Ureter (tissue), 1 donor: Measurements from ENCODE around the gene OPN4. TPM values are rescaled to one million over a fixed set of nuclear protein-coding genes. Genes with fewer than 3 reads are reported as not detected.

ENCODE experiments used
- DNase-seq: peaks from one replicate; pipeline ENCODE4 v3.0.0-alpha.2; 2020; ENCODE audit warnings: low spot score
- total RNA-seq: library from RNA; stranded (reverse); gene quantifications from one replicate; pipeline ENCODE4 v1.2.4, GENCODE V29; 2023
- donor health status: DM: yes; HTN: yes; CAD: no.

OPN4 gene
- total RNA-seq, 1 donor from 2014 or later, result not detected

DNA sequence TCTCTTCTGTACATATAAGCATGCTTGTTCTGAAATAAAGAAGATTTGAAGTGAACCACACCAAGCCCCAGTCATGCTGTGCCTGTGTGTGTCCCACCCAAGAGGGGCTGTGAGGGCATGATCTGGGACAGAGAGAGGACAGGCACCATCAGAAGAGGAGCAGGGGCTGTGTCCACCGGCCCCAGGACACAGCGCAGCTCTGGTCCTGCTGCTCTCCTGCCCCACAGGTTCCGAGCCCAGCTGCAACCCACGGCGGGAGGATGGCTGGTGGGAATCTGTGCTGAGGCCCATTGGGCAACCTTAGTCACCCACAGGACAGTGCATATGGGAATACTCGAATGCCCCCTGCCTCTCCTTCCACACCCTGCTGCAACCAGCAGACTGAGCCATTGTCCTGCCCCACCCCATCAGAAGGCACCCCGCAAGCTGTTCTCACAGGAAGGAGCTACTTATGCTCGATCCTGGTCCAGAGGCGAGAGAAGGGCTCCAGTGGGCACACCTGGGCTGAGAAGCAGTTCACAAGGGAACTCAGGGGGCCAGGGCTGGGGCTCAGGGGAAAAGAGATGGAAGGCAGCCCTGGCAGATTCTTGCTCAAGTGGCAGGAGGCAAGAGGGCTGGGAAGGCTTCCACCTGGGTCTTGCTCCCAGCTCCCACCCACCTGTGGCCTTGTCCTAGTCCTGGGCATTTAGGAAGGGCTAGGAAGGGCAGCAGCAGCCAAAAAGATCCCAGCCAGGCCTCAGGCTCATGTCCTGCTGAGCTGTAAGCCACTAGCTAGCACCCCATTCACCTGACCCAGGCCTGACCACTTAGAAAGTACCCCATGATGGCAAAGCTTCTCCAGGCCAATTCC, 45.9 kb downstream of the OPN4 start:
- DNase-seq, result no peak

DNA sequence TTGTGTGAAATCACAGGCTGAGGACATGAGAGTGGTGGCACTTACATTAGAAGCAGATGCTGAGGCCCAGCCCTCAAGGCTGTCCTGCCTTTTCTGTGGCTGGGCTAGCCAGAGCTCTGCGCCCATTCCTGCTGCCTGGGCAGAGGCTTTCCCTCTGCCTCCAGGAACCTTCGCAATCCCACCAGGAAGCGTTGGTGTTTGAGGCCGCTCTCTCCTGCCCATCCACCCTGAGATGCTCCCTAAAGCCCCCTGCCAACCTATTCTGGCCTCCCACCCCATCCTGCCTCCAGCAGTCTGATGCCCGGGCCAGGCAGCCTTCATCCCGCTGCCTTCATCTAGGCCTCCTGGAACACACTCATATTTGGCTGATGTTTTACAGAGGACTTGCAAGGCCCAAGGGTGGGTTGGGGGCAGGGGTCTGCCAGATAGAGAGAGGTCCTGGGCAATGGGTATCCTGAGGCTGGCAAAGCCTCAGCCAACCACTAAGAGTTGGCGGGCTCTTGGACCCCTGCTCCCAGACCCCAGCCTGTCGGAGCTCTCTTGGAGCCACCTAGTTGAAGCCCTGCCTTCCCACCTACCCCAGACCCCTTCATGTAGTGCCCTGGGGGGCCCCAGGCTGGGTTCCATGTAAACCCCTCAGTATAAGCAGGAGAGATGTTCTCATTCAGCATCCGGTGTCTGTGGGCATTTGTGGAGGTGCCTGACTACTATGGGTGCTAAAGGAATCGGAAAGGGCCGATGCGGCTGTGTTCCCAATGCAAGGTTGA, 46.7 kb downstream of the OPN4 start:
- DNase-seq, result no peak

DNA sequence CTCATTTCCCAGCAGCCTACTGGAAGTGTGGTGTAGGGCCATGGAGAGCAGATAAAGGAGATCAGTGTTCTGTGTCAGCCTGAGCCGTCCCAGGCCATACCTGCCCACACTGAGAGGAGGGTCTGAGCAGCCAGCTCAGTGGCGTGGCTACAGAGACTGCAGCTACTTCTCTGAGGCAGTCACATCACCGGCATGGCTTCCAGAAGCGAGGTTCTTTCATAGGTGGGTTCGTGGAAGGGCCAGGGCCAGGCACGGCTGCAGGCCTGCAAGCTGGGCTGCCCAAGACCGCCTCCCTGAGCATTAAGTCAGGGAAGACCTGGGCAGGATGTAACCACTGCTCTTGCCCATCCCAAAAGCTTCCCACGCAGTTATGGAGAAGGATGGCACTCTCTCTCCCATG, 48.8 kb downstream of the OPN4 start:
- no peak for DNase-seq

DNA sequence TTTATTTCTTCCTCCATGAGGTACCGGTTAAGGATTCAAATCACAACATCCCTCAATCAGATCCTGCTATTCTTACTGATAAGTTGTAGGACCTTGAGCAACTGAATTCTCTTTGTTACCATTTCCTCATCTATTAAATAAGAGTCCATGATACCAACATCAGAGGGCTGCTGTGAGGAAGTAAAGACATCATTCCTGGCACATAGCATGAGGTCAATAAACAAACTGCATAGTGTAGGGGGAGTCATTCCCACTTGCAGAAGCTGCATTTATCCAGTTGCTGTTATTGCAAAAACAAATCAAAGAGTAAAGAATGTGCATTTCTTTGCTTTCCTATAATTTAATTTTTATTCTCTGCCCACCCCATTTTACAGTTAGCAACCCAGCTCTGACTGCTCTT, 50.8 kb downstream of the OPN4 start:
- no peak for DNase-seq

DNA sequence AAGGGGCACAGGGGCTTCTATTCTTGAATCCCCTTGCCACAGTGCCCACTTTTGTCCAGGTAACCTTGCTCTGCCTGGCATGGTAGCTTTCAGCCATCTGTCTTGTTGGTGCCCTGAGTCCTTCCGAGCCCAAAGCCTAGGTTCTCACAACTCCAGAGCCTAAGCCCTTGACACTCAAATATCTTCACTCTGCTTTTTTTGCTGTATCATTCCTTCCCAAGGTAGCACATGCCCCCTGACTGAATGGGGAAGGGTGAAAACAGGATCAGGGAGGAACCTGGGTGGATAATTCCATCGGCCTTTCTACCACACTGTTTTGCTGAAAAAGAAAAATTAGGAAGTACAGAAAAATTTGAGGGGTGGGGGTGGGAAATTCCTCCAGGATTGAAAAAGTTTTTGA, 51.6 kb downstream of the OPN4 start:
- no peak for DNase-seq

DNA sequence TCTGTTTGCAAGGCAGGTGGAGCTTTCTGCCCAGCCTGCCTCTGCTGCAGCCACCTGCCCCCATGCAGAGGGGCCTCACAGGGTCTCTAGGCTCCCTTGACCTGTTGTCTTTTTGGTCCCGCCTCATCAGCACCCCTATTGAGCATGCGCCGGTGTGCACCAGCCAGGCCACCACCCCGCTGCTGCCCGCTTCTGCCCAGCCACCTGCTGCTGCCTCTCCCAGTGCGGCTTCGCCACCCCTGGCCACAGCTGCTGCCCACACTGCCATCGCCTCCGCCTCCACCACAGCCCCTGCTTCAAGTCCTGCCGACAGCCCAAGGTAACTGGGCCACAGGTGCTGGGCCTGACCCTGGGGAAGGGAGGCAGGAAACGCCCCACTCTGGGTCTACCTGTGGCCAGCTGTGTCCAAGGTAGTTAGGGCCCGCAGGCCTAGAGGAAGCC, 52.1 kb downstream of the OPN4 start:
- DNase-seq, result no peak

DNA sequence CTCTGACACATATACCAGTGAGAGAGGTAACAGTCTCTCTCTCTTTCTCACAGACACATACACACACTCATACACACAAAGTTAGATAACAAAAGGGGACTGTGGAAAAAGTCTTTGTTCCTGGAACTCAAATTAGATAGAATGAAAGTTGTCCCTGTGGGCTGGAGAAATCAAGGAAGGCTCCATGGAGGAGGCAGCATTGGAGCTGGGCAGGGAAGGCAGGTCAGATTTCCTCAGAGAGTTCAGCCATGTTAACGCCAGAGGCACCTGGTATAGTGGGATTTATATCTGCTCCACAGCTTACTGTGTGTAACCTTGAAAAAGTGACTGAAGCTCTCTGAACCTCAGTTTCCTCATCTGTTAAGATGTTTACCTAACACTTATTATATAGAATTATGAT, 52.6 kb downstream of the OPN4 start:
- no peak for DNase-seq

DNA sequence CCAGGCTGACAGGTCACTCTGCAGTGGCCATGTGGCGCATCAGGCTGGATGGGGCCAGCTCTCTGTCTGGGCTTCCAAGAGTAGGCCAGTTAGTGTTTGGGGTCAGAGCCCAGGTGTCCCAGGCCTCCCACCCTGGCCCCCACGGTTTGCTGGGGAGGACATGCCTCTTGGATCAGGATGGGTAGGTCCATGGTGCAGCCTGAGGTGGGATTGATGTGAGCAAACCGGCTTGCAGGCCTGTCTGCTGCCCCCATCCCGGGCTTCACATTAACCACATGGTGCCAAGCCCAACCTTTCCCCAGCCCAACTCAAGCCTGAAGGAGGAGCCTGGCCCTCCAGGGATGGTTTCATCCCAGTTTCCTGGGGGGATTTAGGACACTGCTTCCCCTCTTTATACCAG, 53.2 kb downstream of the OPN4 start:
- DNase-seq, result no peak

DNA sequence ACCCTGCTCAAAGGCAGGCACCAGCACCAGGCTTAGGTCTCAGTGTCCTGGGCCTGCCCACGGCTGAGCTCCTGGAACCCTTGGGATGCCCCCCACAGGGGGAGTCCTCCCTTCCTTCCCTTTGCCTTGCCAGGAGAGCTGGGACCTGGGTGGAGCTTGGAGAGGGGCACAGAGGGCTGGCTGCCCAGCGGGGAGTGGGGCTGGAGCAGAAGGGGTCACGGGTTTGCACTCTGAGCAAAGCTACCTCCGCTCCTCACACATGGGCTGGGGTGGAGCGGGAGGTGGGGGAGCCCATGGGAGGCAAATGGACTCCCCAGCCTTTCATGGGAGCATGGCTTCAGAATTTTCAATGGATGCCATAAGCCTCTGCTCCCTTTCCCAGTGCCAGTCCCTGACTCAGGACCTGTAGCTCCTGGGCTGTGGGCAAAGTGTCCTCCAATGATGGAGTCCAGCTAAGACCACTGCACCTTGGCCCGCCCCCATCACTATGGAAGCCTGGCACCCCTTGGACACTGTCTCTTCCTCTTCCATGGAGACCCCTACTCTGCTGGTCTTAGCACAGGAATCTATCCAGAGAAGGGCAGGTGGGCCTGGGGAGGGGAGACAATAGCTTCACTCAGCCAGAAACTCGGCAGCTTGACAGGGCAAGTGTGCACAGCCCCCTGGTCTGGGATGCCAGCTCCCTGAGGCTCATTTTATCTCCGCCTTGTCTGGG, 53.9 kb downstream of the OPN4 start:
- DNase-seq, result no peak

DNA sequence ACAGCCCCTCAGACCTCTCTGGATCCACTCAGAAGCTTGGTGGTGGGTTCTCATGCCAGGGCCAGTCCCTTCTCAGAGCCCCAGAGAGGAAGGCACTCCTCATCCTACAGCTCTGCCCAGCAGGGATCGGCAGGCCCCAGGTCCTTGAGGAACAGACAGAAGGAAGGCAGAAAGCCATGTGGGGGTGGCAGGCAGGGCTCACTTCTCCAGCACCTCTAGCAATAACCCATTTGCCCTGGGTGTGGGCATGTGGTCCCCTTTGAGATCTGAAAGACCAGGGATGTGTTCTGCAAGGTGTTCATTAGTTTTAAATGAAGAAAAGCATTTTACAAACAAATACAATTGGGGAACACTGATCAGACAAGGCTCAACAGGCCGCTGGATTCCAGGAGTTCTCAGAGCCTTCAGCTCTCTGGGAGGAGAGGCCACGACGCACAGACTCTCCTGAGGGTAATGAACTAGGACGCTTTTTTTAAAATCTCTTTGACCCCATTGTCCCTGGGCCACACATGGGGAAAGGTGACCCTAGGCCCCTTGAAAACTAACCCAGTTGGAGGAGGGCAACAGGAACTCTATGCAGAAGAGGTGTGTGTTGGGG, 54.5 kb downstream of the OPN4 start:
- no peak for DNase-seq

DNA sequence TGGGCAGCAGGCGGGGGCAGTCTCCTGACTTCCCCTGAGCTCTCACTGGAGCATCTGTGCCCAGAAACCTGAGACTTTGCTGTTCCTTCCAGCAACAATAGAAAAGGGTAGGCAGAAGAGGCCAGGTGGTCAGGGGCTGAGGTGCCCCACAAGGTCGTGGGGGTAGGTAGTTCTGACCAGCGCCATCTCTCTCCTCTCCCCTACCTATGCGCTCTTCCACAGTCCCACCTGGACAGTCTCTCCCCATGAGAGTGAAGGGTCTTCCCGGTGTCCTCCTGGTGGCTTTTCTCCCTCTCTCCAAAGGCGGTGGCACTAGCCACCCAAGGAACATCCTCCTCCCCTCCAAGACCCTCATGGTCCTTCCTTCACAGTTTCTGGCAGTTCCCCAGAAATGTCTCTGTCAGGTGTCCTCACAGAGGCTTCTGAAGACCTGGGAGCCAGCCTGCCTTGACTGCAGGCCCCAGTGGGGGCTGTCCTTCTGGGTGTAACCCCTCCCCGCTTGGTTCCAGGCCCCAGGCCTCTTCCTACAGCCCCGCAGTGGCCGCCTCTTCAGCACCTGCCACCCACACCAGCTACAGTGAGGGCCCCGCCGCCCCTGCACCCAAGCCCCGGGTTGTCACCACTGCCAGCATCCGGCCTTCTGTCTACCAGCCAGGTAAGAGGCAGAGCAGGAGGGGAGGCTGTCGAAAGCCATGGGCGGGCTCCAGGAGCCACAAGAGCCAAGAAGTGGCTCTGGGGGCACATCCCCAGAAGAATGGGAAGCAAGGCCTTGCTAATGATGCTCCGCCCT, 55.2 kb downstream of the OPN4 start:
- DNase-seq, result no peak

DNA sequence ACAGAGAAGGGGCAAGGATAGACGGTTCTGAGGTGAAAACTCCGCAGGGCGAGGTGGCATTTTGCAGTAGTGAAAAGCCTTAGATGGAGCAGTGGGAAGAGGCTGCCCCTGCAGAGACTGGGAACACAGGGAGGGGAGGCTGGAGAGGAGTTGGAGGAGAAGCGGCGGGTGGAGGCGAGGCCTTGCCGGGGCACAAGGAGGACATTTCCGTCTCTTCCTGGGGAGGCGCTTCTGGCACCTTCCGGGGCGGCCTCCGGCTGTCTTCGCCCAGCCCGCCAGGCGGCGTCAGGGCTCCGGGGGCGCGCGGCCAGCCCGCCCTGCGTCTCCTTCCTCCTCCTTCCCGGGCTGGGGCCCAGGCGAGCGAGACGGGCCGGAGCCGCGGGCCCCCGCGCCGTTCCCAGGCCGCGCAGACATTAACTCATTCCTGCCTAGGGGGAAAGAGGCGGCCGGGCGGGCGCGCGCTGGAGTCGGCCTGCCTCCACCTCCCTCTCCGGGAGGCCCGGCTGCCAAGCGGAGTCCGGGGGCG, 56.7 kb downstream of the OPN4 start:
- peak; percentile 92 for DNase-seq

DNA sequence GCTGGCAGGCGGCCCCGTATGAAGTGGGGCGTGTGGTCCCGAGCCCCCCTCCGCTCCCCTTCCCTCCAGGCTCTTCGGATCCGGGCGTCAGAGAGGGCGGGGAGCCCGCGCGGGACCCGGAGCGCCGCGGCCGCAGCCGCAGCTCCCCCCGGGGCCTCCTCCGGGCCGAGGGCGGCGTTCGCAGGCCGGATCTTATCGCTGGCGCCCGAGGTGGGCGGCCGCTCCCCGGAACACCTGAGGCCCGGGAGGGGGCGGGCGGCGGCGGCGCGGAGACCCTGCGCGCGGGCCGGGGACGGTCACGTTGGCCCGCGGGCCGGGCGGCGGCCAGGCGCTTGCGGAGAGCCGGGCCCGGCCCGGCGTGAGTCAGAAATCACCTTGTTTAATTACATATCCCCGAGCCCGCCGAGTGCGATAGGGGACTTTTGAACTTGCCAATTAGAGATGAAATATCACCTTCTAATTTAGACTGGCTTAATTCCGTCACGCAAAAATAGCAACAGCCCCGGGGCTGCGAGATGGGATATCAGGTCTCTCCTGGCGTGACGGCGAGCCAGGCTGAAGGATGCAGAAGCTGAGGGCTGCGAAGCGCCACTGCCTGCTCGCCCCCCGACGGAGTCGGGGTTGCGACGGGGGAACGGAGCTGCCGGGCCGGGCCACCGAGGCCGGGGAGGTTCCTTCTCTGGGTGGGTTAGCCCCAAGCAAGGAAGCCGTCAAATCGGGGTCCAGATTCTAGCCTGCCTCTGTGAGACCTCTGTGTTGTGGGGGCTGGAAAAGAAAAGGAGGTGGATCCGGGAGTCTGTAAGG, 57.4 kb downstream of the OPN4 start:
- no peak for DNase-seq

DNA sequence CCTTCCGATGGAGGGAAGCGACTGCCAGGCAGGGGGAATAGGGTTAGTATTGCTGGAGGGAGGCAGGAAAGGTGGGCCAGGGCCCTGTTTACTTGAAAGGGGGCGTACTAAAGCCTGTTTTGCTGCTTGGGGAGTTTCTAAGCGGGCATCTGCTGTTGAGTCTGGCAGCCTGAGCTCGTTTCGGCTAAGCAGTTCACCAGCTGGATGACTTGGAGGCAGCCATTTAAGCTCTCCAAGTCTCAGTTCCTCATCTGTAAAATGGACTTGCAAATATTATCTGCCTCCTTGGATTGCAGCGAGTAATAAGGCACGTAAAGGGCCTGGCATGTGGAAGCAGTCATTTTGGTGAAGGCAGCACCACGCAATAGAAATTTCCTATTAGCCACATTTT, 58.0 kb downstream of the OPN4 start:
- DNase-seq, result no peak

DNA sequence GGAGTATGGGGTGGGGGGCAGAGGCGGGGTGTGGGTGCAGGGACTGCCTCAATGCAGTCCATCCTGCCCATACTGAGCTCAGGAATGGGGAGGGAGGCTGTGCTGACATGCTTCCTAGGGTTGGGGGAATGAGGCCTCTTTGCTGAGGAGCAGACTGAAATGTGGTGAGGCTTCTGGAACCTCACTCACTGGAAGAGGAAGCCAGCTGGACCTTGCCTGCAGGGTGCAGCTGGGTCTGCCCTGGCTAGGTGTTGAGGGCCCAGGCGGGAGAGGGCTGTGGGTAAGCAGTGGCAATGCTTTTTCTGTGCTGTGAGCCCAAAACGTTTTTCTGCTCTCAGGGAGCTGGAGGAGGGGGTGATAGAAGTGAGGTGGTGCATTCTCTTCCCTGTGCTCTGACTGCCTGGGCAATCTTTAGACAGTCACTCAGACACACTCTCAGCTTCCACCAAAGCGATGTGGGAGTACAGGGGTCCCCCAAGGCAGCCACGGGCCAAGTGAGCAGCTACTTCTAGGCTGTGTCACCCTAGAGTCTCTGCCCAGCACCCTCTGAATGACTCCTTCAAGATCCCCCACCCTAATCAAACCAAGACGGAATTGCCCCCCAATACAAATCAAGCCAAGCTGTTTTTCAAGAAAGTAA, 60.9 kb downstream of the OPN4 start:
- no peak for DNase-seq

DNA sequence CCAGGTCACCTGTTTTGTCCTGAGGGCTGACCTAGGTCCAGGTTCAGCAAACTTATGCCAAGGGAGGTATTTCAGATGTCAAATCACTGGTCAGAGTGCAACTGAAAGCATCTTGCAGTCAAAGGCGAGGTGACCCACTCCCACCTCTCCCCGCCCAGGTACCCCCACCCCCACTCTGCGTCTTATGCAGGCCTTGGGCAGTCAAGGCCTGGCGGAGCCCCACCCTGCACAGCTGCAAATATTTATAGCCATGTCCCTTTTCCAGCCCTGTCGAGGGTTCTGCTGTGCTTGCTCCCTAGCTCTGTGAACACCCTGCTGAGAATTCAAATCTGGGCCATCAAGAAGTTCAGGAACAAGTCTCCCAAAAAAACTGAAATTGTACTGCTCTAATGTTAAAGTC, 61.5 kb downstream of the OPN4 start:
- DNase-seq, result no peak
